T-helper 1 cell treated with Interleukin-12 subunit alpha and Interleukin-12 subunit beta and Interleukin-4 antibody, amounts not matched to agents 30 μg/mL and 1 μg/mL, for 36 hours (primary cell): Measurements from ENCODE around the gene CTNNA3.
"Not testable (repeated sequence)": the region's sequence is repeated elsewhere in the genome, so short reads cannot be mapped to it uniquely, and the experiment has no call there.

Source experiments
- H3K27ac Mint-ChIP-seq: one replicate; pipeline ENCODE4 v1.8.0; 2021; ENCODE audit warnings: mild to moderate bottlenecking, mixed read lengths
- H3K27me3 Mint-ChIP-seq: one replicate; pipeline ENCODE4 v1.8.0; 2021; ENCODE audit warnings: low read depth, mixed read lengths
- H3K36me3 Mint-ChIP-seq: one replicate; pipeline ENCODE4 v1.8.0; 2021; ENCODE audit warnings: low read depth, mixed read lengths
- H3K4me1 Mint-ChIP-seq: one replicate; pipeline ENCODE4 v1.8.0; 2021; ENCODE audit warnings: low read depth, mixed read lengths
- H3K4me3 Mint-ChIP-seq: one replicate; pipeline ENCODE4 v1.8.0; 2021; ENCODE audit warnings: mild to moderate bottlenecking, moderate library complexity, mixed read lengths
- H3K9me3 Mint-ChIP-seq: one replicate; pipeline ENCODE4 v1.8.0; 2021; ENCODE audit warnings: mixed read lengths

Gene CTNNA3

DNA sequence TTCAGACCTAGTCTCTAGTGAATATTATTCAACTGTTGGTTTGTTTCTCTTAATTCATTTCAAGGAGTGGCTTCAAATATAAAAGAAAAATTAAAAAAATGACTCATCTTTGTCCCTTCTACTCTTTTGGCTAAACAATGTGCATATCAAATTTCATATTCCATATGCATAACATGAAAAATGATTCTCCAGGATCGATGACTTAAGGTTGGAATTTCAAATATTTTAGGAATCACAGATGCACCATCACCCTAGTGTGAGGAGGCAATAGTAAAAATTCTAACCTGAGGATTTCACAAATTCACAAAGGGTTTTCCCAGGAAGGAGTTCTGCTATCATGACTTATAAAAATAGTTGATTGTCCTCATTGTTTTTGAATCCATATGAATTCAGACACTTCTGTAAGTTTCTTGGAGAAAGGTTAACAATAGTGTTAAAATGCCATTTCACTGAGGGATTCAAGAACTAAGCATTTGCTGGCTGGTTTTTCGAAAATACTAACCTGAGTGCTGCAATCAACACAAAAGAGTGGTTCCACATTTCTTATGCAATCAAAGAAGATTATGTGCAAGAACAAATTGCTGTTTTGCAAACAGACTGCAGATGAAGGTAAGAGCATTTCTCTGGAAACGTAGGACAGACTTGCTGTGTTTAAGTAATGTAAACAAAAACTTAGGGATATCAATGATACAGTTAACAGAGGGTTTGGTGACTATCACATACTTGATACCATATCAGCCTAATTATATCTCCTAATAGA lies 1317.7 kb downstream of the CTNNA3 start:
- Mint-ChIP-seq H3K9me3 (peaks cover 9% of the 10 kb centered on the region), H3K27ac (no peak overlapping the region), H3K27me3 (no peaks in the 10 kb centered on the region), H3K4me1 (no peaks in the 10 kb centered on the region), H3K36me3 (no peaks in the 10 kb centered on the region), H3K4me3 (no peak overlapping the region)

DNA sequence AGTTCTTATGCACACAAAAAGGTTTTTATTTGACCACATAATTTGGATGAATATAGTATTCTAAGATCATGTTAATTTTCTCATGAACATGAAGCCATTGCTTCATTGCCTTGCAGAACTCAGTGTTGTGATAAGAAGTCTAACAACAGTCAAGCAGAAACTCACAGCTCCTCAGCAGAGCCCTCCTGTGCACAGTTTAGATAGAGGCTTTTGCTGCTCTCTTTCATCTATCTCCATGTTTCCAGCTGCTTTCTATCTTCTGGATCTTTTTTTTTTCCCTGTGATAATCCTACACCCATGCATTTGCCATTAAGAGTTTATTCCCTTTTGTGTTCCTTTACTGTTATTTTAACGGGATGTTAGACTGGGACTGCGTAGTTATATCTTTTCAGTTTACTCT lies 1327.8 kb downstream of the CTNNA3 start:
- Mint-ChIP-seq H3K9me3 (peaks cover 7% of the 10 kb centered on the region), H3K4me3 (no peak overlapping the region), H3K27me3 (no peaks in the 10 kb centered on the region), H3K27ac (no peak overlapping the region), H3K4me1 (no peaks in the 10 kb centered on the region), H3K36me3 (no peaks in the 10 kb centered on the region)

DNA sequence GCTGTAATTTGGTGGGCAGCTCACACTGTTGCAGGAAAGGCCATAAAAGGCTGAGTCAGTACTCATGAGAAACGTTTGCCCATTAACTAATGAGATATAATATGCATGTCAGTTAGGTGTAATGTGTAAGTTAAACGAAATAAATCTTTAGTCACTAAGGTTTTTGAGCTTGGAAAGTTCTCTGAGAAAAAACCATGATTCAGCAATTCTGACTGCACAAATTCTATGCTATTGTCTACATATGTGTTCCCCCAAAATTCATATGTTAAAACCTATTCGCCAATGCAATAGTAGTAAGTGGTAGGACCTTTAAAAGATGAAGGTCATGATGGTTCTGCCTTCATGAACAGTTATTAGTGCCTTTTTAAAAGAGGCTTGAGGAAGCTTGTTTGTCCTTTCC lies 1329.8 kb downstream of the CTNNA3 start:
- Mint-ChIP-seq H3K4me1 (no peaks in the 10 kb centered on the region), H3K27me3 (no peaks in the 10 kb centered on the region), H3K36me3 (no peaks in the 10 kb centered on the region), H3K27ac (no peak overlapping the region), H3K9me3 (peaks cover 7% of the 10 kb centered on the region), H3K4me3 (no peak overlapping the region)

DNA sequence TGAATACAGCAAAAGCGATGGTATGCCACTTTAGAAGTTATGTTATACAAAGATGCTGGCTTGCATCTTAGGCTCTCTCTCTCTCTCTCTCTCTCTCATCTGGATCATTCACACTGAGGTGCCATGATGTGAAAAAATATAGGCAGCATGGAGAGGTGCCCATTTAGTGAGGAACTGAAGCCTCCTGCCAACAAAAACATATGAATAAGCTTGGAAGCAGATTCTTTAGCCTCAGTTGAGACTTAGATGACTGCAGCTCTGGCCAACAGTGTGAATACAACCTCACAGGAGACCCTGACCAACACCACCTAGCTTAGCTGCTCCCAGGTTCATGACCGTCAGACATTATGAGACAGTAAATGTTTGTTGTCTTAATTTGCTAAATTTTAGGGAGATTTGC lies 1330.3 kb downstream of the CTNNA3 start:
- Mint-ChIP-seq H3K4me3 (no peak overlapping the region), H3K27ac (no peak overlapping the region), H3K27me3 (no peaks in the 10 kb centered on the region), H3K9me3 (peaks cover 7% of the 10 kb centered on the region), H3K36me3 (no peaks in the 10 kb centered on the region), H3K4me1 (no peaks in the 10 kb centered on the region)

DNA sequence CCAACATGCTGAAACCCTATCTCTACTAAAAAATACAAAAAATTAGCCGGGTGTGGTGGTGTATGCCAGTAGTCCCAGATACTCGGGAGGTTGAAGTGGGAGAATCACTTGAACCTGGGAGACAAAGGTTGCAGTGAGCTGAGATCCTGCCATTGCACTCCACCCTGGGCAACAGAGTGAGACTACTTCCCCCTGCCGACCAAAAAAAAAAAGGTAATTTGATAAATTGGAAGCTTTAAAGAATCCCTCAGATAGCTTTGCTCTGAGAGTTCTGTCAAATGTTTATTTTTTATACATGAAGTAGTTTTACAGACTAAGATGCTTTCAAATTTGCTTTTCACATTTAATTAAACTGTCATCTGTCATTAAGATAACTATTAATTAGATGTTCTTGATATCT lies 1333.5 kb downstream of the CTNNA3 start:
- Mint-ChIP-seq H3K9me3 (peaks cover 7% of the 10 kb centered on the region), H3K36me3 (no peaks in the 10 kb centered on the region), H3K27ac (no peak overlapping the region), H3K4me1 (no peaks in the 10 kb centered on the region), H3K27me3 (no peaks in the 10 kb centered on the region), H3K4me3 (no peak overlapping the region)

DNA sequence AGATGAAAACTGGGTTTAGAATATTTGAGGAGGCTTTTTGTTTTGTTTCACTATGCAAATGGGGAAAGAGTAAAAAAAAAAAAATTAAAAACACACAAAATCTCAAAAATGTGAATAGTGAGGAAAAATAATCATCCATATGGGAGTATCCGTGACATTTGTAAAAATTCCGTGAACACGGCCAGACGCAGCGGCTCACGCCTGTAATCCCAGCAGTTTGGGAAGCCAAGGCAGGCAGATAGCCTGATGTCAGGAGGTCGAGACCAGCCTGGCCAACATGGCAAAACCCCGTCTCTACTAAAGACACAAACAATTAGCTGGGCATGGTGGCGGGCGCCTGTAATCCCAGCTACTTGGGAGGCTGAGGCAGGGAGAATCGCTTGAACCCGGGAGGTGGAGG lies 1342.2 kb downstream of the CTNNA3 start:
- H3K27ac Mint-ChIP-seq, H3K27me3 Mint-ChIP-seq, H3K9me3 Mint-ChIP-seq, H3K4me1 Mint-ChIP-seq, H3K4me3 Mint-ChIP-seq, H3K36me3 Mint-ChIP-seq: not testable (repeated sequence)

DNA sequence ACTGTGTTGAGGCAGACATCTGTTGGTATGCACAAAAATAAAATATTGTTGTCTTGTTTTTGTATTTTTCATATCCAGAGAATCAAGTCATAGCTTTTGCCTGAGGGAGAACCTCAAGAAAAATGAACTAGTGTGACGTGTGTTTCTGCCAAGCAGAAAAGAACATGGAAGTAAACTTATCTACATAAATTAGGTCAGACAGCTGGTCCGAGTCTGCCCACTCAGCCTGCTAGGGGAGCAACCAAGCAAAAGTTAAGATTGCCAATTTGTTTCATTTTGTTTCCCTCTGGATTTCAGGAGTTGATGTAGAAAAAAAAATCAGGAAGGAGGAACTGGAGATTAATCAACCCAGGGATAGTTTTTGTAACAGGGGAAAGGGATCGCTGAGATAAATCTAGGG lies 1342.6 kb downstream of the CTNNA3 start:
- H3K27me3 Mint-ChIP-seq = no peaks in the 10 kb centered on the region
- H3K4me3 Mint-ChIP-seq = no peak overlapping the region
- H3K27ac Mint-ChIP-seq = no peak overlapping the region
- H3K9me3 Mint-ChIP-seq = no peaks in the 10 kb centered on the region
- H3K36me3 Mint-ChIP-seq = no peaks in the 10 kb centered on the region
- H3K4me1 Mint-ChIP-seq = no peaks in the 10 kb centered on the region

DNA sequence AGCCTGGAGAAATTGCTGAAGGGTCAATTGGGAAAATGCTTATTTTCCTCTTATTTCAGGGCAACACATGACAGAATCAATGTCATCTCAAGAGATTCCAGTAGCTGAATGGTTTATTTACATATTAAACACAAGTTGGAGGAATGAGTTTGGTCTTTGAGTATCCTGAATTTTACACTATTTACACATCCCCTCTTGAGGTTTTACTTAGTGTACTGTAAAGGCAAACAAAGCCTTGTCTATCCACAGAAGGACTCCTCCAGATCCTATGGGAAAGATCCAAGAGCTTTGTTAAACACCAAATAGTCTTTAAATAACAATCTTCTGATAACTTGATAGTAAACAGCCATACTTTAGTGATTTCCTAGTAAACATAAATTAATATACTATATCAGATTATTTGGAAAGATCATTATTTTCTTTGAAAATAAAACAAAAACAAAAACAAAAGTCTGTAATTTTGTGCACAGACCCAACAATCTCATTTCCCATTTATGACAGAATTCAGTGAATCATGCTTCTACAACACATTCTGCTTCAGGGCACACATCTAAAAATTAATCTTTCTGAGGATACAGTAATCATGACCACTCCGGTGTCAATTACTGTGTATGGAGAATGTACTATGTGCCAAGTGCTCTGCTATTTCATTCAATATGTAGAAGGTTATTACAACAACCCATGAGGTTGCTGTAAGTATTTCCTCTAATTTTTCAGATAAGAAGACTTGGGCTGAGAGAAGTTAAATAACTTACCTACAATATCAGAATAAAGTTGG lies 1345.2 kb downstream of the CTNNA3 start:
- H3K4me1 Mint-ChIP-seq = no peaks in the 10 kb centered on the region
- H3K9me3 Mint-ChIP-seq = no peaks in the 10 kb centered on the region
- H3K27me3 Mint-ChIP-seq = no peaks in the 10 kb centered on the region
- no peak overlapping the region for H3K27ac Mint-ChIP-seq
- H3K36me3 Mint-ChIP-seq = no peaks in the 10 kb centered on the region
- H3K4me3 Mint-ChIP-seq = no peak overlapping the region

DNA sequence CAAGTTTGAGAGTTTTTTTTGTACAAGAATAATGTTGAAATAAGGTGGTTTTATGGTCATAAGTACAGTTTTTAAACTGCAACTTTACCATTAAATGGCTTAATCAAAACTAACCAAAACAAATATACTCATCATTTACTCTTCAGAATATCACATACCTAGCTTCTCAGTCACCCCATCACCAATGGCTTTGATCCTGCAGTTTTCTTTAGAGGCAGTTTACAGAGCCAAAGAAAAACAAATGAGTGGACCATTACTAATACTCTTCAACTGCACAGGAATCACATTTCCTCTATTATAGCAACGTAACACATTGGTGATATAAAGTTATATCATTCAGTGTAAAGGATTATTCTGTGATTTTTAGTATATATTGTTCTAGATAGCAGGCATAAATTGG lies 1346.3 kb downstream of the CTNNA3 start:
- no peaks in the 10 kb centered on the region for H3K9me3 Mint-ChIP-seq
- H3K36me3 Mint-ChIP-seq = no peaks in the 10 kb centered on the region
- no peak overlapping the region for H3K27ac Mint-ChIP-seq
- no peak overlapping the region for H3K4me3 Mint-ChIP-seq
- H3K27me3 Mint-ChIP-seq = no peaks in the 10 kb centered on the region
- H3K4me1 Mint-ChIP-seq = no peaks in the 10 kb centered on the region

DNA sequence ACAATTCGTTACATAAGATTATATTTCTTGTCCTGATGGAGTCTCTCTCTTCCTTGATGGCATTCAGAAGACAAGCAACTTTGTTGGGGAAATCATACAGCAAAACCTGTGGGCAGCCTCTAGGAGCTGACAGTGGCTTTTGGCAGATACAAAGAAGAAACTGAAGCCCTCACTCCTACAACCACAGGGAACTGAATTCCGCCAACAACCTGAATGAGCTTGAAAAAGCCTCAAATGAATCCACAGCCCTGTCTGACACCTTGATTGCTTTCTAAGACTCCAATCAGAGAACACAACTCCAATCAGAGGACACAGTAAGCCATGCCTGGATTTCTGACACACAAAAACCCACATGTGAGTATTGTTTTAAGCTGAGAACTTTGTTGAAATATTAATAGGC lies 1346.9 kb downstream of the CTNNA3 start:
- no peaks in the 10 kb centered on the region for H3K27me3 Mint-ChIP-seq
- H3K27ac Mint-ChIP-seq = no peak overlapping the region
- H3K4me3 Mint-ChIP-seq = no peak overlapping the region
- H3K9me3 Mint-ChIP-seq = no peaks in the 10 kb centered on the region
- no peaks in the 10 kb centered on the region for H3K4me1 Mint-ChIP-seq
- no peaks in the 10 kb centered on the region for H3K36me3 Mint-ChIP-seq

DNA sequence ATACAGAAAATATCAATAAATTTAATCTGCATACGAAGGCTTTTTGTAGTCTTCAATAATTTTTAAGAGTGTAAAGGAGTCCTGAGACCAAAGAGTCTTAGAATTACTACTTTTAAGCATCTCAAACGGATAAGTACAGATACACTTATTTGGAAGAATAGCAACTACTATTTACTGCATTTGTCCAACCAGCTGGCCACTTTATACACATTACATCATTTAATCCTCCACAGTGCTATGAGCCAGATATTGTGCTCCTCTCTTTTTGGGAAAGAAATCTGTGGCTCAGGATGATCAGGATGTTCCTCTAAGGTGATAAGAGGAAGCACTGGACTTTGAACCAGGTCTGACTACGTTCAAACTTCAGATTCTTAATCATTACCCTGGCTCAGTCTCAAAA lies 1358.8 kb downstream of the CTNNA3 start:
- Mint-ChIP-seq H3K27me3 (no peaks in the 10 kb centered on the region), H3K9me3 (peaks cover 10% of the 10 kb centered on the region), H3K36me3 (no peaks in the 10 kb centered on the region), H3K4me3 (no peak overlapping the region), H3K27ac (no peak overlapping the region), H3K4me1 (no peaks in the 10 kb centered on the region)

DNA sequence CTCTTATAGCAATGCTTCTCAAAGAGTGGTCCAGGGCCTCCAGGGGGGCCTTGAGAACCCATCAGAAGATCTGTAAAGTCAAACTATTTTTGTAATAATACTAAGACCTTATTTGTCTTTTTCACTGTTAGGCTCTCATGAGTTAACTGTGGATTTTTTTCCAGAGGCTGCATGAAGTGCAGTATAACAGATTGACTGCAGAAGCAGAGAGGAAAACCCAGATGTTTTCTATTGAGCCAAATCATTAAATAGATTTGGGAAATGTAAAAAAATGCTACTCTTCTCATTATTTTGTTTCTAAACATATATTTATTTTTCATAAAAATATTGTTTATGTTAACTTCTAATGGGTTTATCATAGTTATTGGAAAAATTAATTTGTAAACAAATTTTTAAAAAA lies 1359.2 kb downstream of the CTNNA3 start:
- Mint-ChIP-seq H3K4me3 (no peak overlapping the region), H3K27me3 (no peaks in the 10 kb centered on the region), H3K27ac (no peak overlapping the region), H3K4me1 (no peaks in the 10 kb centered on the region), H3K9me3 (peaks cover 10% of the 10 kb centered on the region), H3K36me3 (no peaks in the 10 kb centered on the region)

DNA sequence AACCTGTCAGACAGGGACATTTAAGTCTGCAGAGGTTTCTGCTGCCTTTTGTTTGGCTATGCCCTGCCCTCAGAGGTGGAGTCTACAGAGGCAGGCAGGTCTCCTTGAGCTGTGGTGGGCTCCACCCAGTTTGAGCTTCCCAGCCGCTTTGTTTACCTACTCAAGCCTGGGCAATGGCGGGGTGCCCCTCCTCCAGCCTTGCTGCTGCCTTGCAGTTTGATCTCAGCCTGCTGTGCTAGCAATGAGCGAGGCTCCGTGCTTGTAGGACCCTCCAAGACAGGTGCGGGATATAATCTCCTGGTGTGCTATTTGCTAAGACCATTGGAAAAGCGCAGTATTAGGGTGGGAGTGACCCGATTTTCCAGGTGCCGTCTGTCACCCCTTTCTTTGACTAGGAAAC lies 1360.2 kb downstream of the CTNNA3 start:
- H3K27ac Mint-ChIP-seq, H3K36me3 Mint-ChIP-seq, H3K4me1 Mint-ChIP-seq, H3K4me3 Mint-ChIP-seq, H3K27me3 Mint-ChIP-seq: not testable (repeated sequence)
- peaks cover 10% of the 10 kb centered on the region for H3K9me3 Mint-ChIP-seq

DNA sequence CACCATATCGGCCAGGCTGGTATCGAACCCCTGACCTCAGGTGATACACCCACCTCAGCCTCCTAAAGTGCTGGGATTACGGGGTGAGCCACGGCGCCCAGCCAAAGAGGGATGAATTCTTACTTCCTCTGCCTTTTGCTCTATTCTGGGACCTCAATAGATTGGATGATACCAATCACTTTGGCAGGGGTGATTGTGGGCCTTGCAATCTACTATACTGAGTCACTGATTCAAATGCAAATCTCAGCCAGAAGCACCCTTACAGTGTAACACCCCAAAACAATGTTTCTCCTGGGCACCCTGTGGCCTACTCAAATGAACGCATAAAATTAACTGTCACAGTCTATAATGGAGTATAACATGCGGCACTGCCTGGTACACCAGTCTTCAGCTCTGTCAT lies 1366.8 kb downstream of the CTNNA3 start:
- Mint-ChIP-seq H3K9me3 (peaks cover 7% of the 10 kb centered on the region), H3K27ac (no peak overlapping the region), H3K36me3 (no peaks in the 10 kb centered on the region), H3K27me3 (no peaks in the 10 kb centered on the region), H3K4me3 (no peak overlapping the region), H3K4me1 (no peaks in the 10 kb centered on the region)

DNA sequence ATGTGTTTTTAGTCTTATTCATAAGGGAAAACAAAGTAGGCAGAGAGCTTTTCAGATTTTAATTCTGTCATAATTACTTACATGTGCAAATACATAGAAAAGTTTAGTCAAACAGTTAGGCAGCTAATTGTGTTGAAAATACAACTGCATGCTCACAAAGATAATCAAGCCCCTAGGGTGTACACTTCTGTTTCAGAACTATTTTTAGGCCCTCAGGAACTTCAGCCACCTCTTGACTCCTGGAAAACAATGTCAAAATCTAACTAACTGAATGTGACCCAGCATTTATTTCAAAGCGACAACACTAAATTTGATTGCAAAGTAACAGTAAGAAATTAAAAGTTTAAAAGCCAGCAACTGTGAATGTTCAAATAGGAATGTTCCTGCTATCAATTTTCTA lies 1369.1 kb downstream of the CTNNA3 start:
- Mint-ChIP-seq H3K9me3 (no peaks in the 10 kb centered on the region), H3K27me3 (no peaks in the 10 kb centered on the region), H3K4me3 (no peak overlapping the region), H3K27ac (no peak overlapping the region), H3K36me3 (no peaks in the 10 kb centered on the region), H3K4me1 (no peaks in the 10 kb centered on the region)
